Astrocyte (in vitro differentiated cells and primary cell): Measurements from ENCODE around the gene BUD23. TPM values are rescaled to one million over a fixed set of nuclear protein-coding genes. Genes with fewer than 3 reads are reported as not detected.
"Not testable (repeated sequence)": the region's sequence is repeated elsewhere in the genome, so short reads cannot be mapped to it uniquely, and the experiment has no call there.

ENCODE experiments used
- DNase-seq: peaks from one replicate; pipeline ENCODE4 v3.0.0-alpha.2; 2010; ENCODE audit warnings: low read depth
- FAIRE-seq: peaks from 2 replicates; lab custom pipeline; 2011; peaks lifted over from hg19 to GRCh38; lab: Jason Lieb, UNC
- H2AFZ ChIP-seq: 2 replicates; pipeline ENCODE4 v1.6.0; 2012; ENCODE audit warnings: low read depth, low read length, inconsistent platforms
- H3K27ac ChIP-seq: 2 replicates; pipeline ENCODE4 v1.5.1; 2011; ENCODE audit warnings: low read depth, low read length, inconsistent platforms
- H3K27me3 ChIP-seq: 2 replicates; pipeline ENCODE4 v1.6.0; 2011; ENCODE audit warnings: low read length, inconsistent platforms; ENCODE audit not compliant: insufficient read depth
- H3K36me3 ChIP-seq: 2 replicates; pipeline ENCODE4 v1.5.1; 2011; ENCODE audit warnings: low read length, inconsistent platforms; ENCODE audit not compliant: insufficient read depth
- H3K4me1 ChIP-seq: 2 replicates; pipeline ENCODE4 v1.5.1; 2011; ENCODE audit warnings: low read length, inconsistent platforms; ENCODE audit not compliant: insufficient read depth
- H3K4me2 ChIP-seq: 2 replicates; pipeline ENCODE4 v1.6.0; 2012; ENCODE audit warnings: low read length, inconsistent platforms
- H3K4me3 ChIP-seq: 2 replicates; pipeline ENCODE4 v1.5.1; 2011; ENCODE audit warnings: low read depth, mild to moderate bottlenecking, low read length, inconsistent platforms; ENCODE audit not compliant: insufficient read depth
- H3K79me2 ChIP-seq: 2 replicates; pipeline ENCODE4 v1.6.0; 2012; ENCODE audit warnings: mild to moderate bottlenecking, low read length, inconsistent platforms; ENCODE audit not compliant: insufficient read depth
- H3K9ac ChIP-seq: 2 replicates; pipeline ENCODE4 v1.6.0; 2012; ENCODE audit warnings: mild to moderate bottlenecking, low read length, inconsistent platforms
- H3K9me3 ChIP-seq: 2 replicates; pipeline ENCODE4 v1.5.1; 2012; ENCODE audit warnings: low read depth, mild to moderate bottlenecking, low read length, inconsistent platforms; ENCODE audit not compliant: insufficient read depth
- H4K20me1 ChIP-seq: 2 replicates; pipeline ENCODE4 v1.6.0; 2012; ENCODE audit warnings: low read length, inconsistent platforms; ENCODE audit not compliant: insufficient read depth
- H3K27ac Mint-ChIP-seq: one replicate; pipeline ENCODE4 v1.8.0; 2021; ENCODE audit warnings: mild to moderate bottlenecking, mixed read lengths; ENCODE audit not compliant: unreplicated experiment
- H3K27me3 Mint-ChIP-seq: one replicate; pipeline ENCODE4 v1.8.0; 2021; ENCODE audit warnings: low read depth, mixed read lengths; ENCODE audit not compliant: unreplicated experiment
- H3K36me3 Mint-ChIP-seq: one replicate; pipeline ENCODE4 v1.8.0; 2021; ENCODE audit warnings: low read depth, mixed read lengths; ENCODE audit not compliant: unreplicated experiment
- H3K4me1 Mint-ChIP-seq: one replicate; pipeline ENCODE4 v1.8.0; 2021; ENCODE audit warnings: low read depth, mixed read lengths; ENCODE audit not compliant: unreplicated experiment
- H3K4me3 Mint-ChIP-seq: one replicate; pipeline ENCODE4 v1.8.0; 2021; ENCODE audit warnings: mild to moderate bottlenecking, moderate library complexity, mixed read lengths; ENCODE audit not compliant: unreplicated experiment
- H3K9me3 Mint-ChIP-seq: one replicate; pipeline ENCODE4 v1.8.0; 2021; ENCODE audit warnings: mild to moderate bottlenecking, mixed read lengths; ENCODE audit not compliant: unreplicated experiment
- CTCF ChIP-seq: IDR thresholded peaks from 2 replicates; pipeline ENCODE4 v1.5.1; 2011; ENCODE audit warnings: low read depth, mild to moderate bottlenecking, inconsistent platforms, low read length, moderate library complexity; ENCODE audit not compliant: insufficient read depth
- EZH2 ChIP-seq: IDR thresholded peaks from 2 replicates; pipeline ENCODE4 v1.6.1; 2012; ENCODE audit warnings: mild to moderate bottlenecking, low read length, inconsistent platforms; ENCODE audit not compliant: insufficient read depth
- total RNA-seq: library from RNA; stranded (reverse); gene quantifications from 2 replicates; pipeline ENCODE4 v1.2.1, GENCODE V29; 2021

BUD23 gene
- total RNA-seq, 1 donor from 2014 or later, result 73.1 TPM

GRCh38 chr7:73652541-73652949 is 30.9 kb upstream of the BUD23 start:
- peaks cover 31% of the 10 kb centered on the region for H3K27me3 ChIP-seq
- H4K20me1 ChIP-seq, result no peaks in the 10 kb centered on the region
- no peaks in the 10 kb centered on the region for H3K4me1 ChIP-seq
- no peak overlapping the region for H3K4me3 ChIP-seq
- FAIRE-seq, result no peak
- Mint-ChIP-seq H3K27me3 (peaks cover 43% of the 10 kb centered on the region), H3K36me3 (no peaks in the 10 kb centered on the region), H3K9me3 (peaks cover 5% of the 10 kb centered on the region), H3K27ac (no peak overlapping the region), H3K4me1 (peaks cover 2% of the 10 kb centered on the region), H3K4me3 (no peak overlapping the region)
- H3K4me2 ChIP-seq, result no peak overlapping the region
- no peaks in the 10 kb centered on the region for H3K36me3 ChIP-seq
- no peak overlapping the region for H3K27ac ChIP-seq
- no peaks in the 10 kb centered on the region for H3K79me2 ChIP-seq
- no peak for TF ChIP-seq EZH2
- TF ChIP-seq CTCF, result no peak
- DNase-seq, result no peak
- no peak overlapping the region for H2AFZ ChIP-seq
- no peak overlapping the region for H3K9ac ChIP-seq
- H3K9me3 ChIP-seq, result no peaks in the 10 kb centered on the region

GRCh38 chr7:73655309-73655708 is 28.1 kb upstream of the BUD23 start:
- not testable (repeated sequence) for H2AFZ ChIP-seq, H4K20me1 ChIP-seq, H3K36me3 Mint-ChIP-seq, H3K36me3 ChIP-seq, H3K4me2 ChIP-seq, H3K9ac ChIP-seq, H3K4me3 Mint-ChIP-seq, H3K4me1 Mint-ChIP-seq, H3K79me2 ChIP-seq, H3K9me3 ChIP-seq, DNase-seq, H3K4me3 ChIP-seq, H3K27ac Mint-ChIP-seq, H3K27ac ChIP-seq, FAIRE-seq, H3K9me3 Mint-ChIP-seq, H3K4me1 ChIP-seq
- peaks cover 14% of the 10 kb centered on the region for H3K27me3 ChIP-seq
- peaks cover 29% of the 10 kb centered on the region for H3K27me3 Mint-ChIP-seq

- FAIRE-seq, result no peak
- Histone ChIP-seq H3K79me2 (no peaks in the 10 kb centered on the region), H3K36me3 (no peaks in the 10 kb centered on the region), H3K4me3 (no peak overlapping the region), H3K27me3 (peaks cover 4% of the 10 kb centered on the region), H4K20me1 (no peaks in the 10 kb centered on the region), H3K4me2 (no peak overlapping the region), H3K4me1 (no peaks in the 10 kb centered on the region), H2AFZ (no peak overlapping the region), H3K27ac (no peak overlapping the region), H3K9ac (no peak overlapping the region), H3K9me3 (no peaks in the 10 kb centered on the region)
- peaks cover 12% of the 10 kb centered on the region for H3K9me3 Mint-ChIP-seq
- TF ChIP-seq EZH2, result no peak
- TF ChIP-seq CTCF, result no peak
- H3K4me1 Mint-ChIP-seq, result no peaks in the 10 kb centered on the region
- no peak overlapping the region for H3K4me3 Mint-ChIP-seq
- peaks cover 20% of the 10 kb centered on the region for H3K27me3 Mint-ChIP-seq
- no peak overlapping the region for H3K27ac Mint-ChIP-seq
- H3K36me3 Mint-ChIP-seq, result no peaks in the 10 kb centered on the region
- DNase-seq, result no peak
Measured at GRCh38 chr7:73659983-73660382, 23.4 kb upstream of the BUD23 start.

GRCh38 chr7:73660594-73660993 is 22.8 kb upstream of the BUD23 start:
- not testable (repeated sequence) for H3K9me3 Mint-ChIP-seq, H3K4me3 ChIP-seq, H3K27ac Mint-ChIP-seq, H3K36me3 ChIP-seq, H3K79me2 ChIP-seq, H3K4me2 ChIP-seq, H3K4me1 Mint-ChIP-seq, H3K36me3 Mint-ChIP-seq, DNase-seq, H3K9ac ChIP-seq, H2AFZ ChIP-seq, H3K4me1 ChIP-seq, H4K20me1 ChIP-seq, H3K27ac ChIP-seq, FAIRE-seq, H3K4me3 Mint-ChIP-seq, H3K27me3 ChIP-seq, H3K9me3 ChIP-seq
- peaks cover 17% of the 10 kb centered on the region for H3K27me3 Mint-ChIP-seq
